ENCODE results near the gene RETREG1.
"Not testable (repeated sequence)": the region's sequence is repeated elsewhere in the genome, so short reads cannot be mapped to it uniquely, and the experiment has no call there.

Gene RETREG1

DNA sequence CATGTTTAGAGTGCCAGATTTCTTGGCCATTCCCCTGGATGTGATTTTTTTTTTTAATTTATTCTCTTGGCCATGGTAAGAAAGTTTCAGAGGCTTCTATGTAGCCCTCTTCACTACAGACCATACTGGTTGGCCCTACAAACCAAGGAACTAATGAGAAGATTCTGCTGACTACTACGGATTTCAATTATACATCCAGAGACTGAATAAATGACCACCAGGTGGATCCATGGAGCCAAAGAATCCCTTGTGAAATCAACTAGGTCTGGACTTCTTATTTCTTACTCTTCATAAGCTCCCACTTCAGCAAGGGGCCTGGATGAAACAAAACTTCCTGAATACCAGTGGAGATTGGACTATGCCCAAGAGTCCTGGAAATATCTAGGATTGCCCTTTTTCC, 178.8 kb downstream of the RETREG1 start:
- peak; percentile 7 for DNase-seq

DNA sequence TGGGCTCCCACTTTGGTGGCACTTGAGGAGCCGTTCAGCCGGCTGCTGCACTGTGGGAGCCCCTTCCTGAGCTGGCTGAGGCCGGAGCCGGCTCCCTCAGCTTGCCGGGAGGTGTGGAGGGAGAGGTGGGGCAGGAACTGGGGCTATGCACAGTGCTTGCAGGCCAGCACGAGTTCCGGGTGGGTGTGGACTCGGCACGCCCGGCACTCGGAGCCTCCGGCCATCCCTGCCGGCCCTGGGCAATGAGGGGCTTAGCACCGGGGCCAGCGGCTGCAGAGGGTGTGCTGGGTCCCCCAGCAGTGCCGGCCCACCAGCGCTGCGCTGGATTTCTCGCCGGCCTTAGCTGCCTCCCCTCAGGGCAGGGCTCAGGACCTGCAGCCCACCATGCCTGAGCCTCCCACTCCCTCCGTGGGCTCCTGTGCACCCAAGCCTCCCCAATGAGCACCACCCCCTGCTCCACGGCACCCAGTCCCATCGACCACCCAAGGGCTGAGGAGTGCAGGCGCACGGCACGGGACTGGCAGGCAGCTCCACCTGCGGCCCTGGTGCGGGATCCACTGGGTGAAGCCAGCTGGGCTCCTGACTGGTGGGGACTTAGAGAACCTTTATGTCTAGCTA, 180.6 kb downstream of the RETREG1 start:
- DNase-seq, result not testable (repeated sequence)

DNA sequence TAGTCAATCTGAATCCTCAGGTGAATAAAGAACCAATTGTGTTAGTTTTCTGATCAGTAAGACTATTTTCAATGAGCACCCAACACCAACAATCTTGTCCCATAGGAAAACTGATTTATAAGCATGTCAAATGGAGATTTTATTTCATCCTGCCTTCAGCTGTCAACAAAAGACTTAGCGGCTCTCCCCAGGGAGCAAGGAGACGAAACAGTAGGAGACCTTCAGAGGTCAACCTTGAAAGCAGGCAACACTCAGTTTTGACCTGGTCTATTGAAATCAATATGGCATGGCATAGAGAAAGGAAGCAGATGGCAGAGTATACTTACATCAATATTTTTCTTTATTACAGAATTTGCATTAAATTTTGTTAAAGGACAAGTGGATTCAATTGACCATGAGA, 185.3 kb downstream of the RETREG1 start:
- DNase-seq, result no peak

DNA sequence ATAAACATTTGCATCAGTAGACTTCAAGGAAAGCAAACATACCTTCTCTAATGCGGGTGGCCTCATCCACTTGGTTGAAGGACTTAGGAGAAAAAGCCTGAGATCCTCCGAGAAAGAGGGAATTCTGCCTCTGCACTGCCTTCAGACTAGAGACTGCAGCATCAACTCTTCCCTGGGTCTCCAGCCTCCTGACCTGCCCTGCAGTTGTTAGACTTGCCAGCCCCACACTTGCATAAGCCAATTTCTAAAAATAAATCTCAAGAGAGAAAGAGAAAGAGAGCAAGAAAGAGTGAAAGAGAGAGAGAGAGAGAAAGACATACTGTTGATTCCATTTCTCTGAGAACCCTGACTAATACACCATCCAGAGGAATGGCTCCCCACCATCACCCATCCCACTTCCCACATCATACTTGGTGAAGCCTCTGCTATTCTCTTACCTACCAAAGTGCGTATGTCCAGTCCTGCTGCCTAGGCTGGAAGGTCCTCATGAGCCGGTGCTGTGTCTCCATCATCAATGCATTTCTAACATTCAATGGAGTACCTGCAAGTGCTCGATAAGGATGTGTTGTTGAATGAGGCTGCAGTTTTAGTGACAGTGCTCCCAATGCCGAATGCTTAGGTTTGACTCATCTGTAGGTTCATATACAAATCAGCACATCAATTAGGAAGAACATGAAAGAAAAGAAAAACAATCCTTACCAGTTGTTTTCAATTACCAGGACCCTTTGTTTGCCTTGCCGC, 186.3 kb downstream of the RETREG1 start:
- DNase-seq, result no peak

DNA sequence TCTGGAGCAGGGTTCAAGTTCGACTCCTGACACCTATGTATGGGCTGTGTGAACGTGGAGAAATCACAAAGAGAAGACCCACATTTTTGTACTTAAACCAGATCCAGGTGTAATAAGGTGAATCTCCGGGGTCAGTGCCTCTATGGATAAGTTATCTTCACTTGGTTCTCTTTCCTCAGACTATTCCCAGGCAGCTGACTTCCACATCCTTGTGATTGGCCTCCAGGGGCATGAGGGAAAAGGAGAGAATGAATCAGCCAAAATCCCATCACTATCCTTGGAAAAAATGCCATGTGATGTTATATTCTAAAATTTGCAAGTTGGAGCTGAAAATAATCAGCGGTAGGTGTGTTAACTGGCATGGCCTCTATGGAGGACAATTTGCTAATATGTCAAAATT, 188.4 kb downstream of the RETREG1 start:
- DNase-seq, result no peak

DNA sequence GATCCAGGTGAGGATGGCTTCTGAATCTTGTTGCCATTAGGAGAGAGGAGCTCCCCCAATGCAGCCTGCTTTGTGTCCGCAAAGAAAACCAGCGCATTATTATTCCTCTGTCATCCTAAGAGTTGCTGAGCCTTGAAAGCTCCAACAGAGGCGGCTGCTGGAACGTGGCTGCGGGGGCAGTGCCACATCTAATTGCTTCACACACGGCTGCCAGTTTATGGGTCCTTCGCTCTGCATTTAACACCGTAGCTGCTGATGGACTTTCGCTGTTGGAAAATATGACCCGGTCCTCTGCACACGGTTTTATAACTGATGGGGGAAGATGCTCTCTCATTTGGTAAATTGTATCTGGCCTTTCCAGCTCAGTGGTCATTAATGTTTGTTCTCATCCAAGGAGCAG, 189.2 kb downstream of the RETREG1 start:
- peak; percentile 7 for DNase-seq

Measured in kidney glomerular epithelial cell (primary cell).